ENCODE measurements around the gene ABTB2.

Gene ABTB2

GRCh38 chr11:34143048-34143447 is 214.8 kb downstream of the ABTB2 start:
- no peak for DNase-seq

GRCh38 chr11:34140149-34140548 is 217.7 kb downstream of the ABTB2 start:
- DNase-seq = no peak

DNA sequence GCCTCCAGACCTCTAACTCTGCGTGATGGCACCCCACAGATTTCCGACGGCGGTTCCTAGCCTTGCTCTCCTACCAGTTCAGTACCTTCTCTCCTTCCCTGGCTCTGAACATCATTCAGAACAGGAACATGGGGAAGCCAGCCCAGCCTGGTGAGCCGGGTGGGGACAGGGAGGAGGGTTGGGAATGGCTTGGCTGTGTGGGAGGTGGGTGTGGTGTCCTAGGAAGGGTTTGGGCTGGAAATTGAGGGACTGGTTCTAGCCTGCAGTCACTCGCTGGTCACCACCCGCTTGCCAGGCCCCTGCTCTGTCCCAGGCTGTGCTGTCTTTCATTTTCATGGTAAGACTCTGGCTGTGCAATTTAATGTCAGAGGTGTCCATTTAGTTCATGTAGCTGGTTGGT is 218.5 kb downstream of the ABTB2 start:
- no peak for DNase-seq

DNA sequence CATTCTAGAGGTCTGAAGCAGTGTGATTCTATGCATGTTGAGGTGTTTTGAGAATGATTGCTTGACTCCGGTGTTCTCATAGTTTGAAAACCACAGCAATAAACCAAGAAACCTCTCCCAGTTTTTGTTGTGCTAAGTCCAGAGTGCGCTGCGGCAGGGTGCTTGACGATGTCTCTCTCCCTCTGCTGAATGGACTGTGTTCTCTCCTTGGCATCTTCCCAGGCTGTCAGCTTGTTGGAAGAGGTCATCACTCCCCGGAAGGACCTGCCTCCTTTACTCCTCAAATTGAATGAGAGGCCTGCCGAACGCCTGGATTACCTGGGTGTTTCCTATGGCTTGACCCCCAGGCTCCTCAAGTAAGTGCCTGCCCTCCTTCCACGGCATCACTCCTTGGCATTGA is 221.4 kb downstream of the ABTB2 start:
- DNase-seq = no peak

GRCh38 chr11:34135439-34135838 is 222.4 kb downstream of the ABTB2 start:
- DNase-seq = no peak

DNA sequence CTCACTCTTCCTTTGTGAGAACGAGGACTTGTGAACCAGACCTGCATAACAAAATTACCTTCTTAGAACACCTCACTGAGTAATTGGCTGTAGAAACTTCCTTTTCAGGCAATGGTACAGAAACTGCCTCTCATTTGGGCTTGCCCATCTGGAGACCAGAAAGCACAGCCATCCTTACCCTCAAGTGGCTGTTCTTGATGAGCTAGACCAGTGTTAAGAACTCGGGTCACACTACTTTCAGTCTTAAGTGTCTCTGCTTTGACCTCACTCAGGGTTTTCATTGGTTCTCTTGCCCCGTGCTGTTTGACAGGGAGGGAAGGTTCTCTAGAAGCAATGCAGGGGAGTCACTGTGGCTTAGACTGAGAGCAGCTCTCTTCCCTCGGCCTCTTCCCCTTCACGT is 223.0 kb downstream of the ABTB2 start:
- no peak for DNase-seq

DNA sequence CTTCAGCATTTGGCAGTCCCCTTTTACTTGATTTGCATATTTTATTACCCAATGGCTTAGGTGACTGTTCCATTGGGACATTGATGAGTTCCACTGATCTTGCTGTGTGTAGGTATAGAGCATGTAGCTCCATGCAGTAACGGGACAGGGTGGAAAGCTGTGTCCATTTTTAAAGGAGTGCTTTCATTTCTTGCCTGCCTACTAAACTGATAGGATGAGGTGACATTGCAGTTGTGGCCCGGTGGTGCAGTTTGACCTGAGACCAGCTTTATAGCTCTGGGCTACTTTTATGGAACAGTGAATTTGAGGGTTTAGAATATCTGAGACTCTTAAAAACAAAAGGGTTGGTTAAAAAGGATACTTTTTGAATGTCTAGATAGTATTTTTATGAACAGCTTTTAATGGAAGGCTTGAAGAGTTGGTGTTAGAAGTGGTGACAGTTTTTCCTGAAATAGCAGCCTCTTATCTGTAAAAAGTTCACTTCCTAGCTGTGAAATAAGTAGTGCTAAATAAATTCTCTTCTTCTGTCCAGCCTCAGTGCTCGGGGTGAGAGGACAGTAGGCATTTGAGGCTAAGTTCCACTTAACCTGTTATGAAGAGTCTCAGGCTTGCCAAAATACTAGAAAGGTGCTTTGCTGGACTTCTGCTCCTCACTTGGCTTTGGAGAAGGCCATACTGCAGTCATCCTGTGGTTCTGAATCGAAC is 225.4 kb downstream of the ABTB2 start:
- DNase-seq = no peak

GRCh38 chr11:34128824-34129223 is 229.0 kb downstream of the ABTB2 start:
- no peak for DNase-seq

DNA sequence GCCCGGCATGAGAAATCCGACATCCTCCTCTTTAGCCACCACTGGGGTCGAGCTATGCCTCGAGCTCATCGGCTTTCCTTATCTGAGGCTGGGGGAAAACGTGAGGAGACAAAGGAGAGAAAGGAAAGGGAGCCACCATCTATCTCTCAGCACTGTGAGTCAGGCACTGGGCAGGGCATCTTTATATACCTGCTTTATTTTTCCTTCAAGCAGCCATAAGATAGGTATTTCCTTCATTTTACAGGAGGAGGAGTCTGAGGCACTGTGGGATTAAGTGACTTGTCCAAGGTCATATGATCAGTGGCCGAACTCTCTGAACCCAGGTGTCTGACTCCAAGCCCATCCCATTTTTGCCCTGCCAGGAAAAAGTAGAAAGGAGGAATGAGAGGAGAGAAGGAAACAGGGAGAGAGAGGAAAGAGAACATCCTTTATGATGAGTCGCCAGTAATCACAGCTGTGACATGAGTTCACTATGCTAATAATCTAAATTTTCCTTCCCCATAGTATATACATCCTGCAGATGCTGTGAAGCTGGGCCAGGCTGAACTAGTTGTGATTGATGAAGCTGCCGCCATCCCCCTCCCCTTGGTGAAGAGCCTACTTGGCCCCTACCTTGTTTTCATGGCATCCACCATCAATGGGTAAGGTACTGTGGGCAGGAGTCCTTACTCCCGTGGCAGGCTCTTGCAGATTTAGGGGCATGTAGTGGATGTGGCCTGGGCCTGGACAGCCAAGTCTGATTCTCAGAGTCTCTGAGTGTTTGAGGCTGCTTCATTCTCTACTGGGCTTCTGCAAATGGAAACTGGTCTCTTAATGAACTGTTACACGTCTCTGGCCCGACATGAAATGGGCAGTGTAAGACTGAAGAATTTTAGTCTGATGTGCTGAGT is 230.6 kb downstream of the ABTB2 start:
- no peak for DNase-seq

GRCh38 chr11:34124885-34125668 is 232.7 kb downstream of the ABTB2 start:
- no peak for DNase-seq

DNA sequence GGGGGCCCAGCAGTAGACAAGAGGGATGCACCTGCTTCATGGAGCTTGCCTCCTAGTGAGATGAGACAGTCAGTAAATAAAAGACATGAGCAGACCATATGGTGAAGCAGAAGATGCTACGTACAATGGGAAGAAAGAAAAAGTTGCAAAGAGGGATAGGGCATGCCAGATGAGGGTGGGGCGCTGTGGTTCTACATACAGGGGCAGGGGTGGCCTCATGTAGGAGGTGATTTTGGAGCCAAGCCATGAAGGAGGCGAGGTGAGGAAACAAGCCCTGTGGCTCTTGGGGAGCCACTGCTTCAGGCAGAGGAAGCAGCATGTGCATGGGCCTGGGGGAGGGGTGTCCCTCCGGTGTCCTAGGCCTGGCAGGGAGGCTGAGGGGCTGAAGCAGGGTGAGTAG is 237.2 kb downstream of the ABTB2 start:
- no peak for DNase-seq

DNA sequence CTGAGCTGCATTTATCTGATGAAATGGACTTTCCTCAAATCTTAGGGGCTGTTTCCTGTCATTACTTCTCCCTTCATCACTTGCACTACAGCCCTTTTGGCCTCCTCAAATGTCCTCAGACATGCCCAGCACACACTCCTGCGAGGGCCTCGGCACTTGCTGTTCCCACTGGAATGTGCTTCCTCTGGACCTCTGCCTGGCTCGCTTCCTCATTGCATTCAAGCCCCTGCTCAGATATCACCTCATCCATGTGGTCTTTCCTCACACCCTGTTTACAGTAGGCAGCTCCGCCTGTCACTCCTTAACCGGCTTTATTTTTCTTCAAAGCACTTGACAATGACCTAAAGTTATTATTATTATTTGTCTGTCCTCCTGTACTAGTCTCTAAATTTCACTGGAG is 243.3 kb downstream of the ABTB2 start:
- DNase-seq = no peak

- DNase-seq = no peak
These were observed 243.8 kb downstream of the ABTB2 start for GRCh38 chr11:34114014-34114413.

DNA sequence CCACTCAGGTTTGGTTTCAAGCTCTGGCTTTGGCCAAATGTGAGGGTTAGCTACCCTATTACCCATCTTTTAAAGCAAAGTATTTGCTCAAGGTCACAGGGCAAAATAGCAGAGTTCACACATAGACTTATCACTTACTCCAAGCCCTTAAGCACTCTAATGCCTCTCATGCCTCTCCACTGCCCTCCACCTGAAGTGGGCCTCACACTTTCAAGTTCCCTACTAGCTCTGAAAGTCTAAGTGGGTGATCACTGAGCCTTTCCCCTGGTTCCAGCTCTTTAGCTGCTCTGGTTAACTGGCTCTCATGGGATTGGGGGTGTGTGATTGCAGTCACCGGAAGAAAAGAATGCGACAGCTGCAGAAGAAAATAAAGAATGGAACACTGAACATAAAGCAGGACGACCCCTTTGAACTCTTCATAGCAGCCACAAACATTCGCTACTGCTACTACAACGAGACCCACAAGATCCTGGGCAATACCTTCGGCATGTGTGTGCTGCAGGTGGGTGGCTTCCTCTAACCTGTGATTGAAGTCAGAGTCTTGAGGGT is 246.0 kb downstream of the ABTB2 start:
- DNase-seq = no peak

DNA sequence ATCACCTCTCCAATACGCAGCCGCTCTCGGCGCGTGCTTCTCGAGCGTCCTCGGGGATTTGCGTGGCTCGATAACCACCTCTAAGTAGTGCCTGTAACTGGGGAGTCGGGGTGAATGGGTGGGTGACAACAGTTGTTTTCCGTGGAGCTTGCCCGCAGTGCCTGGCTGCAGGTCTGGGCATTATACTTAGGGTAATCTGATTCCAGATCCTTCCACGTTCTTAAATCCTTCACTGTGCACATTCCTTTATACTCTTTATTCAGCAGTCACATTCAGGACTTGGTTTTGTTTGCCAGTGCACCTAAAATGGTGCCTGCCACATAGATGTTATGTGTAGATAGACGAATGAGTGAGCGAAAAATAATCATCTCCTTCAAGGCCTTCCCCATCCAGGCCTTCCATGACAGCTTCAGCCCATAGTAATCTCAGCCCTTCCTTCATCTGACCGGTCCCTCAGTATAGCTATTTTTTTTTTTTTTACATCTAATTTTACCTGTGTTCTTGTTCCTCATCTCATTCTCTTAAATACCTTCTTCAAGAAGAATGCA is 251.8 kb downstream of the ABTB2 start:
- peak; percentile 26 for DNase-seq

DNA sequence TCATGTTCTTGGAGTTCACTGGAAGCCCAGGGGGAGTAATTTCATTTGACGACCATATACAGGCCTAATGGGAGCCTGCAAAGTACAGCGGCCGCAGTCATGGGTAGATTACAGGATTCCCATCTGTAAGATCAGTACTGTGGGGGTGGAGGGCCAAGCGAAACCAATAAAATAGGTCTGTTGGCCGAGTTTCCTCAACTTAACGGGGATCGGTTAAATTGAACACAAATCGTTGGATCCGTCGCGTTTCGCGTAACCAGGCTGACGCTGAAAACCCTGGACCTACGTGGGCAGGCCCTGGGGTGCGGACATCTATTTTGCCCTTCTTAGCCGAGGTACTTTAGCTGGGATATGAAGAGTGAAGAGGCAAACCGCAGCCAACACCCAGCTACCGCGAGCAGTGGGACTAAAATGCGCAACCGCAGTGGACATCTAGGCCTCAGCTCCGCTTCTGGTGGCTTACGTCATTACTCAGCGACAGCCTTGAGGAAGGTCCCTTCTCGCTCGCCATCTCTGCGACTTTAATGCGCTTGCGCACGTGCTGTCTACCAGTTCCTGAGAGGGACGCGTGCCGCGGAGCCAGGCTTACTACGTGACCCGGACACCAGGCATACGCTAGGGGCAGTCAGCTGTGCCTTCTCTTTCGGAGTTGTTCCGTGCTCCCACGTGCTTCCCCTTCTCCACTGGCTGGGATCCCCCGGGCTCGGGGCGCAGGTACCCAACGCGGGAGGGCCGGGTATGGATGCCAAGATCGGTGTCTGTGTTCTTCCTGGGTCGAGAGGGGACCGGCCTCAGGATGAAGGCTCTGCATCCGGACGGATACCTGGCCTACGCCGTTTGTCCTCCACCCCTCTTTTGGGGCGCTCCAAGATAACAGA is 252.5 kb downstream of the ABTB2 start, which contains the start of gene NAT10:
Gene NAT10 (plus strand): TSS at position 551 of the 878 bp plus-strand sequence. CDS start 2,597 bp downstream, outside the sequence.
- DNase-seq = peak; percentile 98

DNA sequence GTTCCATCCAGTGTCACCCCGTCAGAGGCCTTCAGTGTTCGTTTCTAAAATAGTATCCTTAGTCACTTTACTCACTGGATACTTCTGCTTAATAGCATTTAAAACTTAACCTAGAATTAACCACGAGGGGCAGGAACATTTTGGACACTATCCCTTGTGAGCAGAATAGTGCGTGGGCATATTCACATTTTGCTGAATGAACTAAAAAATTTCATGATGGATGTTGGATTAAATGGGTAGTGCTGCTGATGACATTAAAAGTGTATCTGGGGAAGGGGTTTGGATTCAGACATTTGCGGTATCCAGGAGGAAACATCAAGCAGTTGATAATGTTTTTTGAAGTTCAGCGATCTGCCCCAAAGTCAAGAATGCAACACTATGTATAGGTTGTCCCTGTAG is 253.1 kb downstream of the ABTB2 start:
- DNase-seq = no peak
